ENCODE measurements around the gene PLEKHM3.
"Not testable (repeated sequence)": the region's sequence is repeated elsewhere in the genome, so short reads cannot be mapped to it uniquely, and the experiment has no call there.

Gene PLEKHM3

DNA sequence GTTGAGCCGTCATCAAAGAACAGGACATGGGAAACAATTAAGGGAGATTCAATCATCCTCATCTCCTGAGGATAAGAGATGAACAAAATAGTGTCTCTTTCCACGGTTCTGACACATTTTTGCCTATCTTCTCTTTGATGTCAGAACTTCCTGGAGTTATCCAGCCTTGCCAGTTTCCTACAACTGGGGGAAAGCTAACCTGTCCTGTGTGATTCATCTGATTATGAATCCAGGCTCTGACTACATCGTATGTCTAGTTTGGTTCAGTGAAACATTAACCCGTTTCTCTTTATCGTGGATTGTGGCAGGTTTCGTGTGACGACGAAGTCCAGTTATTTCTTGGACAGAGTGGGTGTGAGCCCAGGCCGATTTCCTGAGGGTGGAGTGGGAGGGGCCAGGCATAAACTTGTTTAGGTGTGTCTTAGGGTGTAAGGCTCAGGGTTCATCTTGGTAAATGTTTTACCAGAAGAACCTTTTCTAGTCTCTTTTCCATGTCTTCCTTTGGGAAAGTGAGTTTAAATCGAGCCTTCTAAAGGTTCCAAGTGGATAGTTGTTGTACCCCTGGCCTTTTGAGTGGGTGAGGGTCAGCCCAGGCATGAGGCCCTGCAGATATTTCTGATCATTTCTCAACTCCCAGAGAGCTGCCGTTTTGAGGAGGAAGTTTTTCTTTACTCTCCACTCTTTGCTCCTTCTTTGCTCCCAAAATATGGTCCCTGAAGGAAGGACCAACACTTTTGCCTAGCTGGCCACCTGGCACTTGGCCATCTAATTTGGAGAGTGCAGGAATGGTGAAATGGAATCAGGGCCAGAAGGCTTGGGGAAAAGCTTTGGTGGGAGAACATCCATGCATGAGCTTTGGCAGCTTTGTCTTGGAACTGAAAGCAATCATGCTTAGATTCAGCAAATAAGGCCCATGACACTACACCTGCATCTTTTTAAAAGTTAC lies 205.2 kb downstream of the PLEKHM3 start:
- DNase-seq (ENCODE audit: low read depth), result no peak

DNA sequence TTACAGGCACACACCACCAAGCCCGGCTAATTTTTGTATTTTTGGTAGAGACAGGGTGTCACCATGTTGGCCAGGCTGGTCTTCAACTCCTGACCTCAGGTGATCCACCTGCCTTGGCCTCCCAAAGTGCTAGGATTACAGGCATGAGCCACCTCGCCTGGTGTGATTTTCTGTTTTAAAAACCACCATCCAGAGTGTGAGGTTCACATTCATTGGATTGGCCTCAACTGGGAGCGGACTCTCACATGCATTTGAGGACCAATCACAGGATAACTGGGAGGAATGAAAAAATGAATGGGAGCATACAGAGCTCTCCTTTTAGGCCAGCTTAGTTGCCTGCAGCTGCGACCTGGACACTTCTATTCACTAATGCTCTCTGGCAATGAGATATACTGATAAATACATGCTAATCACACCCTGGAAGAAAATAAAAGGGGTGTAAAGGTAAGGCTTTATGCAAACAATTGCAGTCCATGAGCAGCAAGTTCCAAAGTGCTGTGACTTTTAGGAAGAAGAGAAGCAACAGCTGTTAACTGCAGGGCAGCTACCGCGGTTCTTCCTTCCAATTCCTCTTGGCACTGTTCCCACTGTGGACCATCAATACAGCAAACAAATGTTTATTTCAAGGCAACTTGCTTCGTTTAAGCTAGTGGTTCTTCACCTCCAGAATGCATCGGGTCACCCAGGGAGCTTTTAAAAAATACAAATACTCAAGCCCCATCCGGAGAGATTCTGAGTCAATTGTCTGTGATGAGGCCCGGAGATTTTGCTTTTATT lies 206.1 kb downstream of the PLEKHM3 start:
- DNase-seq (ENCODE audit: low read depth), result no peak

DNA sequence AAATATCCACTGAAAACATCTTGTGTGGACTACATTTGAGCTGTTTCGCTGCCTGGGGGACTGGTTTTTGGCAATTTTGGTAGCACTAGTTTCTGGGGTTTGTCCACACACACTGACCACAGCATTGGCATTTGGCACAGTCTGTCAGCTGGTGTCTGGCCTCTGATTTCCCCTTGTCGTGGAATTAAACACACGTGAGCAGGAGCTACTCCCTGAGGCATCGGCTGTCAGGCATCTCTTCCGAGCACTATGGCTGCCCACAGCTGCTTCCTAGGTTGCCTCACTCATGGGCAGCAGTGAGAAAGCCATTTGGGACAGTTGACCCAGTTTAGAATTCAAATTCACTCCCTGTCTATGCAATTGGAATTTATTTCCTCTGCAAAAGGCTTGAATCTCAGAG lies 208.8 kb downstream of the PLEKHM3 start:
- DNase-seq (ENCODE audit: low read depth), result no peak

DNA sequence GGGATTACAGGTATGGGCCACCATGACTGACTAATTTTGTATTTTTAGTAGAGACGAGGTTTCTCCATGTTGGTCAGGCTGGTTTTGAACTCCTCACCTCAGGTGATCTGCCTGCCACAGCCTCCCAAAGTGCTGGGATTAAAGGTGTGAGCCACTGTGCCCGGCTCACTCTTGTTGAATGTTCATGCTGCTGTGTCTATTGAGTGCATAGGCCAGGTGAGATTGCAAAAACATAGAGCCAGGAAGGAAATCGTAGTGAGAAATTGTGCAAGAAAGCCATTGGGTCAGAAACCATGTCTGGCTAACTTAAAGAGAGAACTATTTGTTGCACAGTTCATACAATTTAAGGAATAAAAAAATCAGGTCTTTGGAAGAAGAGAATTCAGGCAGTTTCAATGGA lies 210.1 kb downstream of the PLEKHM3 start:
- no peak for DNase-seq (ENCODE audit: low read depth)

DNA sequence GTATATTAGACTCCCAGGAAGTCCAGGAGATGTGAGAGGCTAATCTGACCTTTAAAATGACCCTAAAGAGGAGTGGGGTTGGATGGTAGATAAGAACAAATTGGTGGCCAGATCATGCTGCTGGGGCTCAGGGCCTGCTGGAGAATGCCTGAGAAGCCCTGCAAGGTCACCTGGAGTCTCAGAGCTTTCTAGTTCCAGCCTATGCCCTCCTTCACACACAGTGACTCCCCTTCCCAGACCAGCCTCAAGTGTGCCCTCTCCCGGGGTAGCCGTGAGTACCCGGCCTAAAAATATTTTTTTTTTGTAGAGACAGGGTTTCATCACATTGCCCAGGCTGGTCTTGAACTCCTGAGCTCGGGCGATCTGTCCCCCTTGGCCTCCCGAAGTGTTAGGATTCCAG lies 211.4 kb downstream of the PLEKHM3 start:
- DNase-seq (ENCODE audit: low read depth), result no peak

DNA sequence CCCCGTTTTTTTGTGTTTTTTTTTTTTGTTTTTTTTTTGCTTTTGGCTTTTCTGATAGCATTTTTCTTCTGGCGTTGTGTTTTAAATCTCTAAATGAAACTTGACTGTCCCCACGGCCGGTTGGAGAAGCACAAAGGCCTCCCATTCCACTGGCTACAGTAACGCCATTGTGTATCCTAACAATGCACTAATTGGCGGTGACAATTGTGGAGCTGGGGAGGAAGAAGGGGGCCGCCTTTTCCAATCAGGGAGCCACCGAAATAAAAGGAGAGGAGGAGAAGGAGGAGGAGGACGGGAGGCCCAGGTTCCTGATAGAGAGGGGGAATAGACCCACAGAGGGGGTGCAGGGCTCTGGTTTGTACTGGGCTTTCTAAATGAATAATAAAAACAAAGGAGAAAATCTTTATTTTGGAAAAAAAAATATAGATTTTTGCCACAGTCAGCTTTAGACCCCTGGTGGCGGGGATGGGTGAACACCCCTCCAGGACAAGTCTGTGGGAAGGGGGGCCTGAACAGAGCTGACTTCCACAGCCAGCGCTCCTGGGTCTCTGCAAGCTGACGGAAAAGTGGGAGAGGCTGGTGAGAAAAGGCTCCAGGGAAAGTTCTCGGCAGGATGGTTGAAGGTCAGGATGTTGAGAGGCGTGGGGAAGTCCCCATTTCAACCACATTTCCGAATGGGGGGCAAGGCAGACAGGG lies 212.0 kb downstream of the PLEKHM3 start:
- no peak for DNase-seq (ENCODE audit: low read depth)

DNA sequence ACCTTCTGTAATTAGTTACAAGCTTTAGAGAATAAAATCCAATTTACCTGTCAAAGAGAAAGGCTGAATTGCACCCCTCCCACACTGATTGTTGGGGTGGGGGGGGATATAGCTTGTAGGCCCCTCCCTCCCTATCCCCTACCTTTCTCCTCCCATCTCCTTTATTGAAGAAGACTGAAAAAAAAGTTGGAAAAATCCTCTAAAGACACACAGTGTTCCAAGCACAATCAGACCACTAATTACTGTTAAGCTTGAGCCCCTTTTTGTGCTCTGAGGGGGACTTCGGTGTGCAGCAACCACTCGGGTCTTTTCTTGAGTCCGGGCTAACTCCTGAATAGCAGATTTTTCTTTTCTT lies 212.6 kb downstream of the PLEKHM3 start:
- DNase-seq (ENCODE audit: low read depth), result no peak

DNA sequence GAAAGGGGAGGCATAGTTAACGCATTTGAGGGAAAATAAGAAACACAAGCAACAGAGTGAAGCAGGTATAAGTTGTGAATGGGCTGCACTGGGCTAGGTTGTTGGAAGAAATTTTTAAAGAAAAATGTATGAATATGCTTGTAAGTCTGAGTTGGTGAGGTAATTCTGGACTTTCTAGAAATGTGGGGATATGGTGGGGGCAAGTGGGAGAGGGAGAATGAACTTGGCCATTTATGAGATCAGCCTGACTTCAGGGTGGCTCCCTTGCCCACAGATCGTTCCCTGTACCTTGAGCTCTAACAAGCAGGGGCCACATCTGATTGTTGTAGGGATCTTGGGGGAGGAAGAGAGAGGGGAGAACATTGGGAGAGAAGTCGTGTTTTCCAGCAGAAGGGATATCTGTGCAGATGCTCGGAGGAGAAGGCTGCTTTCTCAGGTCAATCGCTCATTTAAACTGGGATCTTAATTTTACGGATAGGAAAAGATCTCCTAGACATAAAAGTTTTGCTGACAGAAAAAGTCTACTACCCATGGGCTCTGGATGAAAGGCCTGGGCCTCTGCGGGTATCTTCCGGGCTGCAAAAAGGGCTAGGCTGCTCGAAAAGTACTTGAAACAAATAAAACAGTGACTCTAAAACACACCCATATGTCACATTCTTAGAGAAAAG lies 213.1 kb downstream of the PLEKHM3 start:
- no peak for DNase-seq (ENCODE audit: low read depth)

DNA sequence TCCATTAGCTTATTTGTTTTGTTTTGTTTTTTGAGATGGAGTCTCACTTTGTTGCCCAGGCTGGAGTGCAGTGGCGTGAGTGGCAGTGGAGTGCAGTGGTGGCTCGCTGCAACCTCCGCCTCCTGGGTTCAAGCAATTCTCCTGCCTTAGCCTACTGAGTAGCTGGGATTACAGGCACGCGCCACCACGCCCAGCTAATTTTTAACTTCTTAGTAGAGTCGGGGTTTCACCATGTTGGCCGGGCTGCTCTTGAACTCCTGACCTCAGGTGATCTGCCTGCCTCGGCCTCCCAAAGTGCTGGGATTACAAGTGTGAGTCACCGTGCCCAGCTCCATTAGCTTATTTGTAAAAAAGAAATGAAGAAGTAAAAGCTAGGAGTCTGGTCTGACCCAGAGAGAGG lies 213.7 kb downstream of the PLEKHM3 start:
- not testable (repeated sequence) for DNase-seq (ENCODE audit: low read depth)

DNA sequence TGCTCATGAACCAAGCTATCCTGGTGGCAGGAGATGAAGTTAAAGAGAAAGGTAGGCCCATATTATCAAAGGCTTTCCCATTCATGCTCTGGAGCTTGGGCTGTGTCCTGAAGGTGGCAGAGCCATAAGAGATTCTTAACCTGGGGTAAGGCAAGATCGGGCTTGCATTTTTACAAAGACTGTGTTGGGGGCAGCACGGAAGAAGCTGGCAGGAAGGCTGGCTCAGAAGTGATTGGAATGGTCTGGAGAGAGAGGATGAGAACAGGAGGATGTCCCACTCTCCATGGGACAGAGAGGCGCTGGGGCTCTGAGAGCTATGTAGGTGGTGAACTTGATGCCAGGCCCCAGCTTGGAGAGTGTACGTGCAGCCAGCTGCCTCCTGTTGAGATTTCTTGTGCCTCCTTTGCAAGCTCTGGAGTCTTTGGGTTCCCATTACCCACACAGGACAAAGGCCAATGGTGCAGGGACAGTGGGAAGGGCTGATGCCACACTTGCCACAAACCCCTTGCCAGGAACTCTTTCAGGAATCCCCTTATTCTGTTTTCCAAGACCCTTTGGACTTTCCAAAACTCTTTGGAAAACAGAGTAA lies 215.0 kb downstream of the PLEKHM3 start:
- DNase-seq (ENCODE audit: low read depth), result no peak

DNA sequence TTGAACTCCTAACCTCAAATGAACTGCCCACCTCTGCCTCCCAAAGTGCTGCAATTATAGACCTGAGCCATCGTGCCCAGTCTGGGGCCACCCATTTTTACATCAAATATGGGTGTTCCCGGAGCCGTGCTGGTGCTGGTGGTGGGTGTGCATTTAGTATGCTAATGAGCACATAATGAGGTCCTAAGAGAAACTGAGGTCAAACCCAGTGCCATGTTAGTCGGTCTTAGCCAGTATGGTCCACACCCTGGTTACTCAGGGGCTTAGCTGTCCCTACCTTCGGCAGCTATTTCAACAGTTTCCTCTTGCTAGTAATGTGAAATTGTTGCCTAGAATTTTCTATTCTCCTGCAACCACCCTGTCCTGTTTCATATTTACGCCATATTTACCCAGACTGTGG lies 217.2 kb downstream of the PLEKHM3 start:
- no peak for DNase-seq (ENCODE audit: low read depth)

DNA sequence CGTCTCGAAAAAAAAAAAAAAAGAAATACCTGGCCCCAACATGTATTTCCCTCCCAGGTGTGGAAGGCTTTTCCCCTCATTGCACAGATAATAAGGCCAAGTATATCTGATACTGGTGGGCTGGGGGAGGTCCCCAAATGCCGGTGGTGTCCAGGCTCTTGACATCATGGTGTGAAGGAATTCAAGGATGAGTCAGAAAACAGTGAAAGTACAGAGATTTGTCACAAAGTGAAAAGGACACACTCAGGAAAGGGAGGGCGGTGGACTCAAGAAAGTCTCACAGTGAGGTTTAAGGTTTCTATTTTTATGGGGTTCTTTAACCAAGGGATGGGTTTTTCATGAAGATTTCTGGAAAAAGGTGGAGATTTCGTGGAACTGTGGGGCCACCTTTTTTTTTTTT lies 217.8 kb downstream of the PLEKHM3 start:
- no peak for DNase-seq (ENCODE audit: low read depth)

DNA sequence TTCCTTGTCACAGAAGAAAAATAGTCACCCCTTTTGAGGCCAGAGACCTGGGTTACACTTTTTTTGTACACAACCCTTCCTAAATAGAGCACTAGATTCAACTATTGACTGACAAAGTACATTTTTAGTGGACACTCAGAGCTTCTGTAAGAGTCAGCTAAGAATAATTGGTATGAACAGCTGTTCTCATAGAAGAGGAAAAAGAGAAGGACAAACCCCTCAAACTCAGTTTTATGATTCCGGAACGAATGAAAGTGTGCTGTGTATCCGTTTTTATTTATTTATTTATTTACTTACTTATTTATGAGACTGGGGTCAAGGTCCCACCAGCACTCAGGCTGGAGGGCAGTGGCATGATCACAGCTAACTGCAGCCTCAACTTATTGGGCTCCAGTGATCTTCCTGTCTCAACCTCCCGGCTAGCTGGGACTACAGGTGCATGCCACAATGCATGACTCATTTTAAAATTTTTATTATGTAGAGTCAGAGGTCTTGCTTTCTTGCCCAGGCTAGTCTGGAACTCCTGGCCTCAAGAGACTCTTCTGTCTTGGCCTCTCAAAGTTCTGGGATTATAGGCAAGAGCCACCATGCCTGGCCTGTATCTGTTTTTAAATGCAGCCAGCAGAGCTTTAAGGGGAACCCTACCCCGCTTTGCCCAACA lies 219.6 kb downstream of the PLEKHM3 start:
- no peak for DNase-seq (ENCODE audit: low read depth)

DNA sequence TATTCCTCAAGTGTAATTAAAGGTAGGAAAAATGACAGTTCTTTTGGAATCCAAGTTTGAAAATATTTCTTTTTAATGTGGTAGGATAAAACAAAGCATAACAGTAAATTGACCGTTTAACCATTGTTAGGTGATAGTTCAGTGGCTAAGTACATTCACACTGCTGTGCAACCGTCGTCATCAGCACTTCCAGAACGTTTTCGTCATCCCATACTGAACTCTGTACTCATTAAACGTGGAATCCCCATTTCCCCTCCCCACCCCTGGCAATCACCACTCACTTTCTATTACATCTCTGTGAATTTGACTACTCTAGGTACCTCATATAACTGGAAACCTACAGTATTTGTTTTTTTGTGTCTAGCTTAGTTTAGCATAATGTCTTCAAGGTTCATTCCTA lies 222.7 kb downstream of the PLEKHM3 start:
- no peak for DNase-seq (ENCODE audit: low read depth)

DNA sequence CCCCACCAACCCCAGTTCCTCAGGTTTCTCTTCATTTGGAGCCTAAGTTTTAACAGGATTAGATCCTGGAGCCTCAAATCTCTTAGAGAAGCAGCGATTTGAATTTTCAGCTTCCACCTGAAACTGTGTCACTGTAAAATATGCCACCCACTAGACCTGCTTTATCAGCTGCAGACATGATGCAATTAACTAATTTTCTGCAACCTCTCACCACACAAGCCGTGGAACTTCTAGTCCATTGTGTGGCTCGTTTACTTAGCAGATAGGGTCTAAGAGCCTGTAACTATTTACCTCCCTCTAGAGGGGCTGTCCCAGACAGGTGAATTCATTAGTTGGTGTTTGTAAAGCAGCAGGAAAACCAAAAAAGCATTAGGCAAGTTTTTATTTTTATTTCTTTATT lies 224.1 kb downstream of the PLEKHM3 start:
- DNase-seq (ENCODE audit: low read depth), result no peak

DNA sequence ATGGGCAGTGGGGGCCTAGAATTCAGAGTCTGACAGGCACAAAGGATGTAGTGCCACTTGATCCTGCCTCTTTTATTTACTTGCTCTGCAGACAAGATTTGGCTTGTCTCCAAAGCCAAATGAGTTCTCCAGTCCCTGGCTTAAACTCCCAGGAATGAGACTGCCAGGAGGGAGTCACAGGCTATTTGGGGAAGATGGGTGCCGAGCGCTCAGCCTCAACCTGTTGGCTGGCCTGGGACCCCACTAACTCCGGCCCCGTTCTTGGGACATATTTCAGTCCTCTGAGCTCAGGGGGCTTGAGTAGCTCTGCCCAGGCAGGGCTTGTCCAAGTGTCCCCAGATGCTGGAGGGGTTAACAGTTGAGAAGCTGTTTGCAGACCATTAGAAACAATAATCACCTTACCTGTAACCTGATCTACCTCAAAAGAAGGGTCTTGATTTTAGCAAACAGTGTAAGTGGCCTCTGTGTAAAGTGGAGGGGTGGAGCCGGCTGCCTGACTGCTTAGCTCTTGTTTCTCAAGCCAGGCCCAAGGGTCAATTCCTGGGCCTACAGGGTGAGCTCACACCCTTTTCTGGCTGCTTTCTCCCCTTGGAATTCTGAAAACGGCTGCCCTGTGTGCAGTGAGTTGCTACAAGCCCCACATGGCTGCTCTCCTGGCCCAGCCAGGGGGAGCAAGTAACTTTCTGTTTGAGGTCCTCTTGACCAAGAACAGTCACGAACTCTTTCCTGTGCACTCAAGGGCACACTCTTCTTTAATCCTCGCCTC lies 228.6 kb downstream of the PLEKHM3 start:
- no peak for DNase-seq (ENCODE audit: low read depth)

DNA sequence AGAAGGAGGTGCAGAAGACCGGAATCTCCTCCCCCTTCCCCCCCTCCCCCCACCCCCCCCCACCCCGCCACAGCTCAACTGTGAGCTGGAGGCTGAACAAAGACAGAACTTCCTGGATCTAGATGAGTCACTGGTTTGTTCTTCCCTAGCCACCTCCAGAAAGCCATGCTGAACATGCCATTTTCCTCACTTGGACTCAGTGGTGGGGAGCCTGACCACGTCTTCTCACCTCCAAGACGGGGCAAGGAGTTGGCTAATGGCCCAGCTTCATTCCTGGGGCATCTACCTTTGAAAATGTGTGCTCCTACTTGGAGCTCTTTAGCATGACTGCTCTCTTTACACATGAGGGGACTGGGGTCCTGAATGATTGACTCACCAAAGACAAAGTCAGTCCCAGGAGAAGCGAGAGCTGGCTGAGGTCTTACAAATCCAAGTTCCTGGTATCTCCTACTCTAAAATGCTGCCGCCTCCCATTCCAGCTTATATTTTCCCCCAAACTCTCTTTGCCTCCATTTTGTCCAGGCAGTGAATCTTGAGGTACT lies 233.0 kb downstream of the PLEKHM3 start:
- DNase-seq (ENCODE audit: low read depth), result no peak

DNA sequence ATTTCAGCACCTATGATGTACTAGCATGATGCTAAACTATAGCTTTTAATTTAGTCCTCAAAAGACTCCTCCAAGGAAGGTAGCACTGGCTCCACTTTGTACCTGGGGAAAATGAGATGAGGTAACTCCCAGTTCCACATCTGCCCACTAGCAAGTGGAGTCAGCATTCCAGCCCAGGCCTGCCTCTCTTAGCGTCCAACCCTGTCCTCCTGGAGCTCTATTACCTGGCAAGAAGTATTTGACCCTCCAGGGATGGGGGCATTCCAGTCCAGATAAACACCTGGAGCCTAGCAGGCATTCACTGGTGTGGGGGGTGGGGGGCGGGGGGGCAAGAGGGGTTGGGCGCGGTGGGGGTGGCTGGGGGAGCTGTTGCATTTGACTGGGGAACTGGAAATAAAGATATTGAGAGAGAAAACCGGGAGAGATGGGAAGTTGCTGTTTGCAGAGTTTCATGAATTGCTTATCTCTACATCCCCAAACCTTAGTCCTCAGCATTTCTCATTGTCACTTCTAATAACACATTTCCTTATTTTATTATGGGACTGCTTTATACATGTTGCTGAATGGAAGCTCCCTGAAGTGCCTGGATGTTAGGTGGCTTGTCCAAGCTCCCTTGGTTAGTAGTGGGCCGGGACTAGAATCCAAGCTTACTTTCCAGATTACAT lies 233.6 kb downstream of the PLEKHM3 start:
- DNase-seq (ENCODE audit: low read depth), result no peak

DNA sequence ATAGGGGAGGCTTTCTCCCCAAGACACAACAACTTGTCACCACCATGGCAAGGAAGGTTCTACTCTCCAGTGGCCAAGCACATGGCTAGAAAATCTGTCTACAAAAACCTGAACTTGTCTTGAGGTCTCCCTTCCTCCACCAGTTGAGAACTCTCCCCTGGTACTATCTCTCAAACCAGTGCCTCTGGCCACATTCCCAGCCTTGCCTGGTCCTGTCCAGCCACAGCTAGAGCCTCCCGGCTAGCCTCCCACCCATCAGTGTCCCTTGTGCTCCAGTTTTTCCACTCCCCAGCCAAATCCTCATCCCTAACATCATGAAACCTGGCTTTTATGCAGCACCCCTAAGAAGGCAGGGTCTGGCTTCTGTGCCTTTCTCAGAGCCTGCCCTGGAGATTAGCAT lies 234.4 kb downstream of the PLEKHM3 start:
- DNase-seq (ENCODE audit: low read depth), result no peak

DNA sequence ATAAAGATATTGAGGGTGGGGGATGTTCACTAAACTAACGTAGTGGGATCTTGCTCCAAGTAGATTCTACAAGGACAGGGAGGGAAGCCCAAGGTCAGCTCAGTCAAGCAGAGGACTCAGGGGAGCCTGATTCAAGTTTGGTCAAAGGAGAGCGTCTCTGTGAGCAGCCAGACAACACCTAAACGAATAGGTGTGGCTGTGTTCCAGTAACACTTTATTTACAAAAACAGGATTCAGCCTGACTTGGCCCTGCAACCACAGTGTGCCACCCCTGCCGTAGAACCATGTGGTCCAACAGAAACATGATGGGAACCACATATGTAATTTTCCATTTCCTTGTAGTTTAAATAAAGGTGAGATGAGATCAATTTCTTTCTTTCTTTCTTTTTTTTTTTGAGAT lies 237.5 kb downstream of the PLEKHM3 start:
- no peak for DNase-seq (ENCODE audit: low read depth)
